Vagina (tissue), 2 donors: Measurements from ENCODE around the gene PSMD12.

Experiments
- CTCF ChIP-seq, 3 experiments: fragments of 450-650 bp in 2 of 3; fragments of 200-600 bp in 1 of 3; sonication (generic) in 1 of 3; IDR thresholded peaks; one replicate each; pipeline ENCODE4 v1.5.1; 2017 to 2019; ENCODE audit warnings: antibody characterized with exemption in 3 of 3, mild to moderate bottlenecking in 2 of 3, moderate library complexity in 2 of 3
- POLR2A ChIP-seq, 2 donors: fragments of 450-650 bp; IDR thresholded peaks; one replicate each; pipeline ENCODE4 v1.6.1; 2017; ENCODE audit warnings: antibody characterized with exemption in 2 of 2, mild to moderate bottlenecking in 2 of 2, moderate library complexity in 2 of 2
- POLR2AphosphoS5 ChIP-seq, 2 donors: sonication (generic); formaldehyde crosslinking; IDR thresholded peaks; one replicate each; pipeline ENCODE4 v1.9.0; 2017; ENCODE audit warnings: antibody characterized with exemption in 2 of 2, mild to moderate bottlenecking in 2 of 2, low read depth in 1 of 2; ENCODE audit not compliant: insufficient read depth in 1 of 2

- TF ChIP-seq POLR2AphosphoS5 (IDR thresholded peaks at IDR 0.05; ENCODE audit: insufficient read depth in 1 of 2, low read depth in 1 of 2) = no peak
- no peak for TF ChIP-seq POLR2A (IDR thresholded peaks at IDR 0.05)
- TF ChIP-seq CTCF (IDR thresholded peaks at IDR 0.05) = no peak
Measured at GRCh38 chr17:67353161-67353560, 13.2 kb downstream of the PSMD12 start.
